Mucosa of rectum (tissue), 2 donors: ENCODE measurements around the gene HERPUD2.

Source experiments
- H3K27ac ChIP-seq, 2 donors: one replicate each; pipeline ENCODE4 v1.7.0; 2013; ENCODE audit warnings: inconsistent platforms in 2 of 2, low read depth in 2 of 2, low read length in 2 of 2
- H3K27me3 ChIP-seq, 2 donors: one replicate each; pipeline ENCODE4 v1.7.0; 2013; ENCODE audit warnings: low read length in 2 of 2; ENCODE audit not compliant: control insufficient read depth in 2 of 2, insufficient read depth in 2 of 2
- H3K36me3 ChIP-seq, 2 donors: one replicate each; pipeline ENCODE4 v1.7.0; 2013; ENCODE audit warnings: low read length in 2 of 2; ENCODE audit not compliant: control insufficient read depth in 2 of 2, insufficient read depth in 2 of 2
- H3K4me1 ChIP-seq, 2 donors: one replicate each; pipeline ENCODE4 v1.7.0; 2013; ENCODE audit warnings: low read length in 2 of 2, mild to moderate bottlenecking in 1 of 2; ENCODE audit not compliant: control insufficient read depth in 2 of 2, insufficient read depth in 2 of 2
- H3K4me3 ChIP-seq, 2 donors: one replicate each; pipeline ENCODE4 v1.7.0; 2013; ENCODE audit warnings: low read length in 2 of 2
- H3K9ac ChIP-seq, 2 donors: one replicate each; pipeline ENCODE4 v1.7.0; 2013; ENCODE audit warnings: low read length in 2 of 2, low read depth in 1 of 2, mild to moderate bottlenecking in 1 of 2
- H3K9me3 ChIP-seq, 2 donors: one replicate each; pipeline ENCODE4 v1.7.0; 2013; ENCODE audit warnings: low read length in 2 of 2; ENCODE audit not compliant: control insufficient read depth in 2 of 2
- donor health status: healthy.
- donor health status: Normal muscosa, but diverticular disease.

The HERPUD2 gene

DNA sequence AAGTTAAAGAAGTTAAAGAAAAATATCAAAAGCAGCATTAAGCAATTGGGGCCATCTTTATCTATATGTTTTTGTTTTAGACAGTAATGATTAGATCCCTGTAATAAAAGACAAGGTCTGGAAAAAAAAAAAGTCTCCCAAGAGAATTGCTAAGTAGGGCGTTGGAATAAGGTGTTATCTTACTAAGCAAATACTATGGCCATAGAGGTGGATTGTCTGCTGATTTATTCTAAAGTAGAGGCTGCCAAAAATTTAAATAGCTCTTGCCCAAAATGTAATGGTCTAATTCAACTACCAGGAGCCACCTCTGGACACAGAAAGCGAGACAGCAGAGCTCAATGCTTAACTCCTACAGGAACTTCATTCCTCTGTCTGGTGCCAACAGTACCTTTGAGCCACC is 71.6 kb downstream of the HERPUD2 start:
- Histone ChIP-seq H3K27me3 (no peaks in the 10 kb centered on the region), H3K36me3 (peaks cover 6% of the 10 kb centered on the region in 2 donors), H3K4me1 (no peaks in the 10 kb centered on the region), H3K4me3 (no peak overlapping the region), H3K27ac (no peak overlapping the region), H3K9ac (no peak overlapping the region), H3K9me3 (no peaks in the 10 kb centered on the region)

DNA sequence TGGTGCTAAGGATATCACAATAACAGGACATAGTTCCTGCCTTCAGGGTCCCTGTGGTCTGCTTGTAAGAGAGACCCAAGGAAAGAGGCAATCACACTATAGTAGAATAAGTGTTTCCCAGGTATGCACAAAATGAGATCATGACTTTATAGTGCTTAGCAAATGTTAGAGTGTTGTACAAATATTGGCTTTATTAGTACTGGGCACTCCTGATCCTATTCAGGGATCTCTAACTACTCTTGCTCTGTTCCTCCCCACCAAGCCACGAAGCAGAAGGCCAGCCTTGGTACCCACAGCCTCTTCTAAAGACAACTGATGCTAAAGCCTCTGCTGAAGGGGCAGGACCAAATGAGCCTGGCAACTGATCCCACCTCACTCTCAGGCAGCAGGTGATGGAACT is 75.1 kb downstream of the HERPUD2 start:
- Histone ChIP-seq H3K9me3 (no peaks in the 10 kb centered on the region), H3K36me3 (no peaks in the 10 kb centered on the region), H3K27me3 (no peaks in the 10 kb centered on the region), H3K4me3 (no peak overlapping the region), H3K9ac (no peak overlapping the region), H3K4me1 (no peaks in the 10 kb centered on the region), H3K27ac (no peak overlapping the region)

- Histone ChIP-seq H3K27ac (no peak overlapping the region), H3K4me3 (no peak overlapping the region), H3K36me3 (no peaks in the 10 kb centered on the region), H3K9me3 (no peaks in the 10 kb centered on the region), H3K9ac (no peak overlapping the region), H3K4me1 (no peaks in the 10 kb centered on the region), H3K27me3 (no peaks in the 10 kb centered on the region)
These were observed 77.9 kb downstream of the HERPUD2 start for GRCh38 chr7:35617041-35617440.

GRCh38 chr7:35613150-35613549 is 81.8 kb downstream of the HERPUD2 start:
- Histone ChIP-seq H3K4me1 (no peaks in the 10 kb centered on the region), H3K9me3 (no peaks in the 10 kb centered on the region), H3K36me3 (no peaks in the 10 kb centered on the region), H3K27ac (no peak overlapping the region), H3K9ac (no peak overlapping the region), H3K4me3 (no peak overlapping the region), H3K27me3 (no peaks in the 10 kb centered on the region)

GRCh38 chr7:35605760-35606159 is 89.2 kb downstream of the HERPUD2 start:
- Histone ChIP-seq H3K36me3 (no peaks in the 10 kb centered on the region), H3K27me3 (no peaks in the 10 kb centered on the region), H3K4me3 (no peak overlapping the region), H3K9ac (no peak overlapping the region), H3K27ac (no peak overlapping the region), H3K9me3 (no peaks in the 10 kb centered on the region), H3K4me1 (no peaks in the 10 kb centered on the region)

- Histone ChIP-seq H3K9me3 (no peaks in the 10 kb centered on the region), H3K4me3 (no peak overlapping the region), H3K27me3 (no peaks in the 10 kb centered on the region), H3K4me1 (no peaks in the 10 kb centered on the region), H3K36me3 (no peaks in the 10 kb centered on the region), H3K27ac (no peak overlapping the region), H3K9ac (no peak overlapping the region)
These were observed 90.3 kb downstream of the HERPUD2 start for GRCh38 chr7:35604595-35604994.

DNA sequence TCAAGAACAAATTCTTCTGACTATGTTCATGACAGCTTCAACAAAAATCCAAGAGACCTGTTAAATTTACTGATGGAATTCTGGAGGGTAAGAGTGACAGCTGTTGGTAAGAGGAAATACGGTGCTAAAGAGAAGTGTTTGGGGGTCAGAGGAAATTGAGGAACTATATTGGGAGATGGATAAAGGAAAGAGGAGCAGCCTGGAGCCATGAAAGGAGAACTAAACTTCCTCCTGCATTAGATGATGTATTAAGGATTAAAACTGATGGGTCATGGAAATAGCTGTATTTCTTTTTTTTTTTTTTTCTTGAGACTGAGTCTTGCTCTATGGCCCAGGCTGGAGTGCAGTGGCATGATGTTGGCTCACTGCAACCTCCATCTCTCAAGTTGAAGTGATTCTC is 95.3 kb downstream of the HERPUD2 start:
- Histone ChIP-seq H3K9me3 (no peaks in the 10 kb centered on the region), H3K27me3 (no peaks in the 10 kb centered on the region), H3K4me1 (no peaks in the 10 kb centered on the region), H3K4me3 (no peak overlapping the region), H3K36me3 (no peaks in the 10 kb centered on the region), H3K27ac (no peak overlapping the region), H3K9ac (no peak overlapping the region)

DNA sequence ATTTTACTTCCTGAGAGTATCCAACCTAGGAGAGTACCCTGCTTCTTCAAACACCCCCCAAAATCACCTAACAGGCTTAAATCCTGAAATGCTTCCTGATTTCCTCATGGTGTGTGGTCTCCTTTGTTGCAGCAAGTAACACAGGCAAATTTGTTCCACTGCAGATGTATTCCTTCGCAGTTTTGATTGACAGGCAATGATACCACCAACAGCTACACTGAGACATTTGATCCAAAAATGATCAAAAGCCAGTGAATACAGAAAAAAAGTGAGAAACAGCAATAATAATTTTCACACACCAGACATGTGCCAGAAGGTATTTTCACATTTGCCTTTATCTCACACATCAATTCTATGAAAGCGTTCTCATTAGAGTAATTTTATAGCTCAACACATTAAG is 95.9 kb downstream of the HERPUD2 start:
- Histone ChIP-seq H3K4me1 (no peaks in the 10 kb centered on the region), H3K9ac (no peak overlapping the region), H3K27me3 (no peaks in the 10 kb centered on the region), H3K36me3 (no peaks in the 10 kb centered on the region), H3K4me3 (no peak overlapping the region), H3K27ac (no peak overlapping the region), H3K9me3 (no peaks in the 10 kb centered on the region)

DNA sequence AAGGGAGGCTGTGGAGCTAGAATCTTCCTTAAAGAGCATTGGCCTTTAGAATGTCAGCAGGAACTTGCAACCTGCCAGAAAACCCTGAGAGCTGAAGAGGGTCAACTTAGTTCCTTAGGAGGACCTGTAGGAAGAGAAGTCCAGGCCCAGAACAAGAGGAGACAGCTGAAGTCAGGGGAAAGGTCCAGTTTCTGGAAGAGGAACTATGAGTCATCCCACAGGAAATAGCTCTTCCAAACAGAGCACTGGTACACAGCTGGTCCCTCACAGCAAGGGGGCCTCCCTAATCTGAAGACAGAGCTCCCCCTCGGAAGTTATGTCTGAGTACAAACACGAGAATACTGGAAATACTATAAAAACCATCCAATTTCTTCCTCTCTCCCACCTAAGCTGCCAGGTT is 98.9 kb downstream of the HERPUD2 start:
- H3K9me3 ChIP-seq, result no peaks in the 10 kb centered on the region
- no peak overlapping the region for H3K27ac ChIP-seq
- no peaks in the 10 kb centered on the region for H3K36me3 ChIP-seq
- H3K27me3 ChIP-seq, result no peaks in the 10 kb centered on the region
- no peak overlapping the region for H3K4me3 ChIP-seq
- no peaks in the 10 kb centered on the region for H3K4me1 ChIP-seq
- no peak overlapping the region for H3K9ac ChIP-seq

DNA sequence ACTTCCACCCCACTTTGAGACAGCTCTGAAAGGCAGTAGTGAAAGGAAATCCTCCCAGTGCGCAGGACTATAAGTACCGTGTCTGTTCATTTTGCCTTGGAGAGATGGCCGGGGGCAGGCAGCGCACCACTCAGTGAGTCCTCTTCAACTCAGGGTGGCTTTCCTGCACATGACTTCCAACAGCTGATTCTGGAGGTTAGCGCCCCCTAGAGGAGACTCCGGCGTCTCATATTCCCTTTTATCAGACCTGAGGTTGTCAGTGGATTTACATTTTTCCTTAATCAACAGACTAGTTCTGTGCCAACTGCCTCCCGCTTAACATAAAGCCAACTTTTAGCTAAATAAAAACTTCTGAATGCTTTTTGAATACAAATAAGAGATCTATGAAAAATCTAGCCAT is 101.0 kb downstream of the HERPUD2 start:
- Histone ChIP-seq H3K4me1 (no peaks in the 10 kb centered on the region), H3K4me3 (no peak overlapping the region), H3K27ac (no peak overlapping the region), H3K36me3 (no peaks in the 10 kb centered on the region), H3K9ac (no peak overlapping the region), H3K27me3 (no peaks in the 10 kb centered on the region), H3K9me3 (no peaks in the 10 kb centered on the region)

GRCh38 chr7:35588647-35589046 is 106.3 kb downstream of the HERPUD2 start:
- H3K27ac ChIP-seq, result no peak overlapping the region
- H3K27me3 ChIP-seq, result no peaks in the 10 kb centered on the region
- no peak overlapping the region for H3K9ac ChIP-seq
- no peaks in the 10 kb centered on the region for H3K4me1 ChIP-seq
- H3K36me3 ChIP-seq, result no peaks in the 10 kb centered on the region
- no peaks in the 10 kb centered on the region for H3K9me3 ChIP-seq
- H3K4me3 ChIP-seq, result no peak overlapping the region
